ENCODE measurements around the gene DNAJC4.

DNAJC4 gene

DNA sequence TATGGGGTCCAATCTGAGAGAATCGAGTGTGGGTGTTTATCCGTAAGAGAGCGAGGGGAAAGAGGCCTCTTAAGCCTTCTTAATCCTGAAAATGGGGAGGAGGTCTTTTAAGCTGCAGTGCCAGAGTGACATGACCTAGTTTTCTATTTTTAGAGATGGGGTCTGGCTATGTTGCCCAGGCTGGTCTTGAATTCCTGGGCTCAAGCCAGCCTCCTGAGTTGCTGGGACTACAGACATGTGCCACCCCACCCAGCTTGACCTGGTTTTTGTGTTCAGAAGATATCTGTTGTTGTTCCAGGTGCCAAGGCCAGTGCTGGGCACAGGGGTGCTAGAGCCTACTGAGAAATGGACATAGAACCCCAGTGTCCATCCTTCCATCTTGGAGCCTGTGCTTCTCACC is 52.7 kb downstream of the DNAJC4 start:
- no peak for DNase-seq

Measured in bone marrow (tissue), 2 donors.